GM19099 (cell line): Measurements from ENCODE around the gene GRIA4.

Source experiments
- POLR2A ChIP-seq: IDR thresholded peaks from 3 replicates; pipeline ENCODE4 v1.6.1; 2011; ENCODE audit warnings: low read depth; ENCODE audit not compliant: insufficient read length; ENCODE audit errors: extremely low read depth

The GRIA4 gene

DNA sequence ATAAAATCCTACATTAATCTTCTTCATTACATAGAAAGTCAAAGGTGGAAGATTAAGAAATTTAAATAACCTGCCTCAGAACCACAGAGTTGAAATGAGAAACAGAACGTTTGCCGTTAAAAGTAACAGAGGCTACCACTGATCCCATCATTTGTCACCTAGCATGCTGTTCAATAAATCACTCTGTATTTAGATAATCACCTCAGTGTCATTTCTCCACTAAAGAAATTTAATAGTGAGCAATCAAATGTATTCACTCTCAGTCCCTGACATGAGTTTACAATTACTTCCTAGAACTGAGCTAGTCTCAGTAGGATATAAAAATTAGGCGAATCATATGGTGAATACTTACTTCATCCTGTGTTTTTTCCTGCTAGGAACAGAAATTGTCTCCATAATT lies 242.5 kb downstream of the GRIA4 start:
- TF ChIP-seq POLR2A, result no peak

DNA sequence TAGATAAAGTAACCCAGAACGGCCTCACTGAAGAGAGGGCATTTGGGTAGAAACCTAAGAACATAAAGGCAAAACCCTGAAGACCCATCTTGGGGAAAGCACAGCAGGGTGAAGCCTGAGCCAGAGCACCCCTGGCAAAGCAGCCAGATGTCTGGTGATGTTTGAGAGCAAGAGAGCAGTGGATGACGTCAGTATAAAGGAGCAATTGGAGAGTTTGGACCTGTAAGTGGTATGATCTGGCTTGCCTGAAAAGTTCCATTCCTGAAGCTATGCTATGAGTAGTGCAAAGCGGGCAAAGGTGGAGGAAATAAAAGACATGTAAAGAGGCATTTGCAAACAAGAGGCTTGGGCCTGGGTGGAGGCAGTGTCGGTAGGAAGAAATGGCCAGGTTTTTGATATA lies 244.4 kb downstream of the GRIA4 start:
- TF ChIP-seq POLR2A, result no peak

DNA sequence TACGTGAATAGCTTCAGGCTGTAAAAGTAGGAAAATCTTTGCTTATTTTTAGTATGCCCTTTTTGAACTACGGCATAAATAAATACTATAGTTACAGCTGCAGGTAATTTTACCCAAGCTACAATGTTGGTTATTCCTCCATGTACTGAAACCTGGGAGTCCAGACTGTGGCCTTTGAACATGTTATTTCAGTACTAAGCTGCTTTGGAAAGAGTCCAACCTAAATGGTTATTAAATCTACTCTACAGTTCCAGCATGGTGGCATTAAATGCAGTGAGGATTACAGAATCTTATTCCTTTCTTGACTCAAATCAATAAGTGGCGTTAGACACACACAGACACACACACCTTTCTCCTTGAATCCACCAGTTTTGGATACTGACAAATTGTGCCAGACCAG lies 247.1 kb downstream of the GRIA4 start:
- no peak for TF ChIP-seq POLR2A

DNA sequence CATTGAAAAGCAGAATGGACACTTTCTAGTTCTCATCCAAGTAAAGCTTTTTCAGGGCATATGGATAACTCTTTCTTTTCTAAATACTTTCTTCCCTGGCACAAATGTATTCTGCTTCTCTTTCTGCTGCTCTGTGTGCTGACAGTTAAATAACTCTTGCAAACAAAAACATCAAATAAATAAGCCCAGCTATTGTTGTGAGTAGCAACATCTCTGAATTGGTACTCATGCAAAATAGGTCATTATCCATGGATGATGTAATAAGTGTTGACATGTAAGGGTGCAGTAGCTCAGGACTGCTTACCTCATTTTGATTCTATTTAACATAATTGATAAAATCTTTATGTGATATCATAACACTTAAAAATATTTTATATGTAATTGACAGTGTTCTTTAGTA lies 247.9 kb downstream of the GRIA4 start:
- TF ChIP-seq POLR2A, result no peak

DNA sequence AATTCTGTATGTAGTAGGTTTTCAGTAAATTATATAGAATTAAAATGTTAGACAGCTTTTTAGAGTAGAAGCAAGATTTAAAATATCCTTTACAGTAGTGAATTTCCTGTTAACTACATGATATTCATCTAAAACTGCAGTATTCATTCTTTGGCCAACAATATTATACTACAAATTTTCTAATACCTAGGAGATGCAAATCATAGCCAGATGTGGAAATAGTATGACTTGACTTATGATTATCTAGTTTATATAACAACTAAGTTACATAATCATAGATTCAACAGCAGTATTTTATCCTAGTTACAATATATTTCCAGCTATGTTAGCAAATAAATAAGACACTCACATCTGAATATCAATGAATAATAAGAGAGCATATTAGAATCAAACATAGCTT lies 249.0 kb downstream of the GRIA4 start:
- TF ChIP-seq POLR2A, result no peak

DNA sequence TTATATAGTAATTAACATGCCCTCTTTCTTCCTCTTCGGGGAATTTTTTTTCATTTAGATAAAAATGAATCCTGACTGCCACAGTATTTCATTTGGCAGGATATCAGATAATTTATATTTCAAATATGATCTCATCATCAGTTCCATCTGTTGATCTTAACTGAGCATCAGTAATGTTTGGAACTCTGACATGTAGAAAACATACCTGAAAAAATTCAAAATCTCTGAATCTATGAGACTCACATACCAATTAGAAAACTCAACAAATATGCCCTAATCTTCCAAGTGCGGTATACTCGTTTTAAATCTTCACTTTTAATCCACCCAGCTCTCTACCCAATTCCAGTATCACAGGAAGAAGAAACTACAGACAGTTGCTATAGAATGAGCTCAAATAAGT lies 250.2 kb downstream of the GRIA4 start:
- no peak for TF ChIP-seq POLR2A

DNA sequence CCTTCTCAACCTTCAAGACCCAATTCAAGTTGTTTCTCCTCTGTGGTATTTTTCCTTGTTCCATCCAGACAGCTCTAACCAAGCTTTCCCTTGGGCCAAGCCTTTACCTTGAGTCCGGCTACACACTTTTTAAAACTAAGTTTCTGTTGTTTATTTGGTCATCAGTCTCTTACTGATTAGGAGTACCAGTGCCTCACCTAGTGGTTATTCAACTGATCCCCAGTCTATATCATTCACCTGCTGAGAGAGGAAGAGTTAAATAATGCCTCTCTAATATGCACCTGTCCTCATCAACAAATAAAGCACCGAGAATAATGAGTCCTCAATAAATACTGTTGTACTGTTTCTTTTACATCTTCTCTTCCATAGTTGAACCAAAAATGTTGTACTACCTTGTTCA lies 251.4 kb downstream of the GRIA4 start:
- no peak for TF ChIP-seq POLR2A

DNA sequence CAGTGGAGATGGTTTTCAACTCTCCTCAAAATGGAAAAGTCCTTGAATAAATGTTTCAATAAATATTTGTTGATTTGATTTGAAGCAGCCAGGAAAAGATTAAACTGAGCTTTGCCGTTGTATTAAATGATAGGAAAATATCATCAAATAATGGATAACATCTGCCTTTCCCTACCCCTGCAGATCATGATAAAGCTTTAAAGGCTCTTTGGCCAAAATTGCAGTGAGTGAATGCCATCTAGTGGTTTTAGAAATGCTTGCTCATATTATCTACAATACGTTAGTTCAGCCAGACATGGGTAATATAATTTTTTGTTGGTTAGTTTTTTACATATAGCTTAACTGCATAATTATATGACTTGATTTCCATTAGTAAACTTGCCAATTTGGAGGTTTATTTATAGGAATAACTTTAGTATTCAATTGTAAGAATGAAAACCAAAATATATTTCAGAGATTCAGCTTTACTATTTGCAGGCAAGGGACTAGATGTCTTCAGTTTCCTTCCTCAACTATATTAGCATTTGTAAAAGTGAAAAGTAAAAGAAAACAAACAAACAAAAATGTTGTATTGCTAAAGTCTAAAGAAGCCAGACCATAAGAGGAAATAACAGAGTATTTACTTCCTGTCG lies 253.0 kb downstream of the GRIA4 start:
- TF ChIP-seq POLR2A, result no peak

DNA sequence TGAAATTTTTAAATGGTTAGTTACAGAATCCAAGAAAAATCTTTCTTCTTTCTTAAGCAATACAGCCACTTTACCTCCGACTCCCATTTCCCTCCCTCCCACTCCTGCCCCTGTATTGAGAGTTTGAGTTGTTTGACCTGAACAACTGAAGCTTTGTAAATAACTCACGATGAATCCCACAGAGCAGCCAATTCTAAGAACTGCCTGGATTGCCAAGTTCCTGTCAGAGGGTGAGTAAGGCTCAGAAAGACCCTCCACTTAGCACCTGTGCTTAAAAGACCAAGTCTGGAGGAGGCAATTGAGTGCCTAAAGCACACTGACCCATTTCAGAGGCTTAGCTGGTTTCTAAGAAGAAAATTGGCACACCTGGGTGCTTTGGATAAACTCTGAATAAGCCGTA lies 253.7 kb downstream of the GRIA4 start:
- TF ChIP-seq POLR2A, result no peak

DNA sequence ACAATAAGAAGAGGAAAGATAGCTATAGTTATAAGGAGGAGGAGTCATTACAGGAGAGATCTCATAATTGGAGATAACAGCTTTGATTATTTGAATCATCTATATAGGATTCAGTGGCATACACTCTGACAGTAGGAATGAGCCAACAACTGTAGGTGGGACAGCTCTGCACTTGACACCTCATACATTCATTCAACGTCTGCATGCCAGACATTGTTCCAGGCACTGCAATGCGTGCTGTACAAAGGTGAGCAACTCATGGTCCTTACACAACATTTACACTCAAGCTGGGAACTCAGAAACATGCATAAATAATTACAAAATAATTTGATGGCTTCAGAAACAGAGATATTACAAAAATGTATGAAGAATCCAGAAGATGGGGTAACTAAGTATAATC lies 257.9 kb downstream of the GRIA4 start:
- TF ChIP-seq POLR2A, result no peak

DNA sequence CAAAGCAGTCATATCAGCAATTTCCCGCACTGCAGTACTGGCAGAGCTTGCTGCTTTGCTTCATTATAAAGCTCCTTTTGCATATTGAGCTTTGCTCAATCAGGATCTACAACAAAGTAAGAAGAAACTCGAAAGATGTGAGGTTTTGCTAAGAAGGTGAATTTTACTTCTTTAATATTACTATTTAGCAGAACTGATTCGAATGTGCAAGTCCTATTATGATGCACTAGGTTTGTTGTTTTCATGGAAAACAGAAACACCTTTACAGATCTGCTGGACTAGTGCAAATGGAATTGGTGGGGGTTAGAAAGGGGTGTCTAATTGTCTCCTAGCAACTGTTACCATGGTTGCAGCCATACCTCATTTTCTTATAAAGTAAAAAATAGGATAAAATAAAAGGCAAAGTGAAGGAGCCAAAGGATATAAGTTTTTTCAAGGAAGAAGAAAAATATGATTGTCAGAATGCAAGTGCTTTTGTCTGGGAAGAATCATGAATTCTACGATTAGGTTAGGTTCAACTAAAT lies 259.0 kb downstream of the GRIA4 start:
- no peak for TF ChIP-seq POLR2A

DNA sequence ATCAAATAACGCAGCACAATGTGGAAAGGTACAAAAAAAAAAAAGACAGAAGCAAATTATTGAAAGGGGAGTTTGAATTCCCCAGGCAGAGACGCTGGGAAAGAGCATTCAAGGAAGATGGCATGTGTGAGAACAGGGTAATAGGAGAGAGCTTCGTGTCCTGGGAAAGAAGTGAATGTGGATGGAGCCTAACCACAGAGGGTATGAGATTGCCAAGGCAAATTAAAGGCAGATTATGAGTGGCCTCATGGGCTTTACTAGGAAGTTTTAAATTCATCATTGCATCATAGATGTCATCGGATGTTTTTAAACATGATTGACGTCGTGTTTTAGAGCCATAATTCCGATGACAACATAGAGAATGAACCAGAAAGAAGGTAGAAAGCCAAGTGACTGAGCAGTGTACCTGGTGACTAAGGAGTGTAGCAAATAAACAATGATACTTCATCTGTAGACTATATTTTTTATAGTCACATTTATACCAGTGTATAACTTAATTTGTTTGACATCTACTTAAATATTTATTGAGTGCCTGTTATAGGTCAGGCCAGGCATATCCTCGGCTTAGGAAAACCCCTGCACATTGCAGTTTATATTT lies 260.7 kb downstream of the GRIA4 start:
- TF ChIP-seq POLR2A, result no peak

DNA sequence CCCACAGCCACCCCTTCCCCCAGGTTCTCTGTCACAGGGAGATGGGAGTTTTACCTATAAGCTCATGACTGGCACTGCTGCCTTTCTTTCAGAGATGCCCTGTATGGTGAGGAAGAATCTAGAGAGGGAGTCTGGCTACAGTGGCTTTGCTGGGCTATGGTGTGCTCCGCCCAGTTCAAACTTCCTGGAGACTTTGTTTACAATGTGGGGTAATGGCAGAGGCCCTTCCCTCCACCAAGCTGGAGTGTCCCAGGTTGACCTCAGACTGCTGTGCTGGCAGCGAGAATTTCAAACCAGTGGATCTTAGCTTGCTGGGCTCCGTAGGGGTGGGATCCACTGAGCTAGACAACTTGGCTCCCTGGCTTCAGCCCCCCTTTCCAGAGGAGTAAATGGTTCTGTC lies 268.6 kb downstream of the GRIA4 start:
- no peak for TF ChIP-seq POLR2A

DNA sequence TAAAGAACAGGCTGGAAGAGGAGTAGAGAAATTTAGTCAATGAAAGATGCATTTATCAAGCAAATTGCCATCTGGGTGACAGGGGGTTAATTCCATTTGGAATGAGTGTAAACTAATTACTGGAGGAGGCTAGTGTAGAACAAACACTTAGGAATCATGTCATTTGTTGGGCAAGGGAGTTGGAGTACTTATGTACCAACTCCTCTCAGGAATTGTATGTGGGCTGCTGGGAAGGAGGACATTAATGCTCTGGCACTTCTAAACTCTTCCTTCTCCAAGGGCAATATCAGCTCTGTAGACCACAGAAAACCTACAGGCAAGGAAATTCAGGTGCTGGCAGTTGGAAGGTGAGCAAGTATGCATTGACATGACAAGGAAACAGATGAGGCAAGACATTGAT lies 271.2 kb downstream of the GRIA4 start:
- TF ChIP-seq POLR2A, result no peak

DNA sequence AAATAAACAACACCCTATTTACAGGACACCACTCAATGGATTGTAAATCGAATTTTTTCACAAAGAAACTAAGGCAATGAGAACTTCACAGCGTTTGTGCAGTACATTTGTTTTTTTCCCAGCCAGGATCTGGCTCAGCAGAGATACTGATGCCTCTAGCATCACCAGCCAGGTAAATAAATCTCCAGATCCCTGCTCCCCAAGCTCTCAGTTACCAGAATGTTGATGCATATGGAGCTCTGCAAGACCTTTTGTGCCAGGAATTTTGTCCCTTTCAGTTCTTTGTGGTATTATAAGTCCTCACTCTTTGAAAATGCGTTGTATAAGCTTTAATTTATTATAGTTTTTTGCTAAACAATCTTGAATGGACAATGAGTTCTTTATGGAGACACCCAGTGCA lies 274.6 kb downstream of the GRIA4 start:
- TF ChIP-seq POLR2A, result no peak

DNA sequence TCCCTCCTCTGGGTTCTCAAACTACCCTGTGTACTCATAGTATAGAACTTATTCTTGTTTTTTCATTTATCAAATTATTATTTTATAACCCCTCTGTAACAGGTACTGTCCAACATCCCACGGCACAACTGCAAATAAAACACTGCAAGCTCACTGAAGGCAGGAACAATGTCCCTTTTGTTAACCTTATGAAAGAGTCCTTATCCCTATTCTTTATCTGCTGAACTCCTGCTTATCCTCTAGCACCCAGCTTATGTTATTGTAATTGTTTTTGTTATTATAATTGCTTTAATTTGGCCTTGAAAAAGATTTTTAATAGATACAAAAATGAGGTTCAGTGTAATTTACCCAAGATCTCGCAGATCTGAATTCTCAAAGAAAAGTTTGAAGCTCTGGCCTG lies 281.8 kb downstream of the GRIA4 start:
- TF ChIP-seq POLR2A, result no peak

DNA sequence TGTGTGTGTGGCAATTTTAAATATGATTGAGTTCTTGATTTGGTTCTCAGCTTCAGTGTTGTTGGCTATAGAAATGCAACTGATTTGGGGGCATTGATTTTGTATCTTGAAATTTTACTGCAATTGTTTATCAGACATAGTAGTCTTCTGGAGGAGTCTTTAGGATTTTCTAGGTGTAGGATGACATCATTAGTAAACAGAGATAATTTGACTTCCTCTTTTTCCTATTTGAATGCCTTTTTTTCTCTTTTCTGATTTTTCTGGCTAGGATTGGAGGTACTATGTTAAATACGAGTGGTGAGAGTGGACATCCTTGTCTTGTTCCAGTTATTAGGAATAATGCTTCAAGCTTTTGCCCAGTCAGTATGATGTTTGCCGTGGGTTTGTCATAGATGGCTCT lies 287.3 kb downstream of the GRIA4 start:
- TF ChIP-seq POLR2A, result no peak
